ENCODE results near the gene CNOT3.
"Not testable (repeated sequence)": the region's sequence is repeated elsewhere in the genome, so short reads cannot be mapped to it uniquely, and the experiment has no call there.

CNOT3 gene

GRCh38 chr19:54172471-54173358, 35.2 kb downstream of the CNOT3 start, which contains the start of gene TMC4:
Gene TMC4, minus strand, starts transcription at chr19:54173160. Its CDS starts 43 bp downstream, at chr19:54173117.
- DNase-seq, result peak; percentile 57

GRCh38 chr19:54173359-54173699, 35.8 kb downstream of the CNOT3 start:
- DNase-seq, result no peak

GRCh38 chr19:54173951-54174834, 36.6 kb downstream of the CNOT3 start:
- no peak for DNase-seq

- DNase-seq, result no peak
These were observed 41.2 kb downstream of the CNOT3 start for GRCh38 chr19:54178581-54179261.

GRCh38 chr19:54179262-54179852, 41.8 kb downstream of the CNOT3 start:
- DNase-seq, result no peak

DNA sequence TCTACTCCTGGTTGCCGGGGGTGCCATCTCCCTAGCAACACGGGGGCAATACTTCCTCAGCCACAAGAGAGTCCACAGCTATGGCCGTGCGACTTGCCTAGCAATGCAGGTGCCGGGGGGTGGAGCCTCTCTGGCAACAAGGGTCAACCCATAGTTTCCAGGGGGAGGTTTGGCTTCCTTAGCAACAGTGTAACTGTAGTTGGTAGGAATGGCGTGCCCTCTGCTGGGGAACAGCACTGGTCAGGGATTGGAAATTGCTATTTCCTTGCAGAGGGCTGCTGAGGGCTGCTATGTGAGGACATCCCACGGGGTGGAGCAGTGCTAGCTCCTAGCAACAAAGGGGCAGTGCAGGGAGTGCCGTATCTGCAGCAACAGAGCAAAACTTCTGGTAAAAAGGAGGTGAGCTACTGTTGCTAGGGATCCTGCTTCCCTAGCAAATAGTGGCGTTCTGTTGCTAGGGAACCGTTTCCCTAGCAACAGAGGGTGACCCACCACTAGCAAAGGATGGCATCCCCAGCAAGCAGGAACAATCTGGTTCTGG, 42.4 kb downstream of the CNOT3 start:
- peak; percentile 47 for DNase-seq

DNA sequence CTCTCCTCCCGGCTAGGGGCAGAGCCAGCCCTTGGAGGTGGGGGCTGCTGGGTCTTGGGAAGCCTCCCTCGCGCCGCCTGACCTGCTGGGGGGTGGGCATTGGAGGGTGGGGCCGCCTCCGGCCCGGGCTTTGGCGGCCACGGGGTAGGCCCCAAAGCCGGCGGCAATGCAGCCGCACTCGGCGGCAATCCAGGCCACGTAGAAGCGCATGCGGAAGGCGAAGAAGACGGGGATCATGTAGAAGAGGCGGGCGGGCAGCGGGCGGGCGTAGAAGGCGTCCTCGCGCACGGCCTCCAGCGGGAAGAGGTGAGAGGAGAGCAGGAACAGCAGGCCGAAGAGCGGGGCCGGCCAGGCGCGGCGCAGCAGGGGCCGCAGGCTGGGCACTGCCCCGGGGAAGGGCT, 43.1 kb downstream of the CNOT3 start:
- DNase-seq, result no peak

- DNase-seq, result not testable (repeated sequence)
These were observed 44.3 kb downstream of the CNOT3 start for GRCh38 chr19:54181894-54182293.

DNA sequence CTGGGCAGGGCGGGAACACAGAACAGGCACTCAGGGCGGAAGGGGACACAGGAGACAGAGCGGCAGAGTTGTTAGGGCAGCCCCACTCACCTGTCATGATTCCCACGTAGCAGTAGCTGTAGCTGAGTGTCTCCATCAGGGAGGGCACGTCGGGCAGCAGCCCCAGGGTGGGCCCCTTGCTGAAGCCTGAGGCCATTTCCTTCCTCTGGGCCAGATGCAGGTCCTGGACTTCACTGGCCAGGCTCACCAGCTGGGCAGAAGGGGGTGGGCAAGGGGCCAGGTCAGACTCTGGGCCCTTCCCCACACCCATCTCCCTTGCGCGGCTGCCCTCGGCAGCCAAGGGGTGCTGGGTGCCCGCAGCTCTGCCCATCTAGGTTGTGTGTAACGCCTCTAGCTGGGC, 45.9 kb downstream of the CNOT3 start:
- DNase-seq, result no peak

DNA sequence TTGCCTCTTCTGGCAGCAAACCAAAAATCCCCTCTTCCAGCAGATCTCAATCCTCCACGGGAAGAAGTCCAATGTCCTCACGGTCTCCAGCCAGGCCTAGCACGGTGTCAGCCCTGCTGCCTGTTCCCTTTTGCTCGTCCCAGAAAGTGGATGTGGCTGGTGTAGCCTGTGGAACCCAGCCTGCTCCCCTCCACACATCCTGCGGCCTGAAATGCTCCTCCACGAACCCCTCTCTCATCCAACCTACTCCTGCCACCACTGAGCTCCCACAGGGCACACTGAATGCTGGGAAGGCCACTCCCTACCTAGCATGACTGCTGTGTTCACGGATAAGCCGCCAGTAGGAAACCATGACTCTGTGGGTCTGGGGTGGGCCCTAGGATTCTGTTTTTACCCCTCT, 48.8 kb downstream of the CNOT3 start:
- DNase-seq, result no peak

DNA sequence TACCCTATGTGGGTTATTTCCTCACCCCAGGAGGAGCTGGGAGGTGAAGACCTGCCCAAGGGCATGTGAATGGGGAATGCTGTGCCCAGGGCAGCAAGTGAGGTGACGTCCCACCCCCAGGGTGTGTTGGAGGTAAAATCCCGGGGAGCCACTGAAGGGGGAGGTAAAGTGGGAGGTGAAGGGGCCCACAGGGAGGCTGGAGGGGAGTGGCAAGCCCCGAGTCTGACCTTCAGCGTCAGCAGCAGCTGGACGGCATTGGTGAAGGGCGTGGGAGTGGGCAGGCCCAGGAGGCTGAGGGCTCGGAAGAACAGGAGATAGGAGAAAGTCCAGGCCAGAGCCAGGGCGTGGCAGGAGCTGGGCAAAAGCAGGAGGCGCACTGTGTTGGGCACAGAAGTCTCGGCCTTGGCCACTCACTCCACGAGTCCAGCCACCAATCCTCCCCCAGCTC, 49.4 kb downstream of the CNOT3 start:
- DNase-seq, result no peak

- peak; percentile 33 for DNase-seq
These were observed 50.8 kb downstream of the CNOT3 start for GRCh38 chr19:54188215-54188871.

GRCh38 chr19:54189145-54189734, 51.7 kb downstream of the CNOT3 start, which contains the start of gene MBOAT7:
Gene MBOAT7, minus strand, starts transcription at chr19:54189580. Its CDS starts 1,072 bp downstream, at chr19:54188508.
- DNase-seq, result no peak

GRCh38 chr19:54189735-54190502, 52.4 kb downstream of the CNOT3 start:
- DNase-seq, result peak; percentile 100

DNA sequence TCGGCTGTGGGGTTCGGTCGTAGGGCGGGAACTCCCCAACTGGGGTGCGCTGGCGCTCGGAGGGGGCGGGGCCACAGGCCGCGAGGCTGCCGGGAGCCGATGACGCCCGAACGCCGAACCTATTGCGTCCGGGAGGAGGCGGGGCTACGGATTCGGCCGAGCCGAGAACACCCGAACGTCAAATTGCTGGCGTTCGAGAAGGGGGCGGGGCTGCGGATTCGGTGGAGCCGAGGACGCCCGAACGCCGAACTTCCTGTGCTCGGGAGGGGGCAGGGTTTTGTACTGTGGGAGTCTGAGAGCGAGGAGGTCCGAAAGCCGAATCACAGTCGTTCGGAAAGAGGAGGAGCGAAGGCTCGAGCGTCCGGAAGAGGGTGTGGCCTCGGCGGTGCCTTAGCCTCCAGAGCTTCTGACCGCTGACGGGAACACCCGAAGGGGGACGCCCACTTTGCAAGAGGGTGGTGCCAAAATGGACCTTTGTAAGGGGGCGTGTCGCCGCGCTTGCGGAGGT, 53.0 kb downstream of the CNOT3 start:
- DNase-seq, result peak; percentile 100

GRCh38 chr19:54191011-54191810, 53.6 kb downstream of the CNOT3 start, which contains the start of gene TSEN34:
Gene TSEN34, plus strand, starts transcription at chr19:54191308. Its CDS starts 57 bp downstream, at chr19:54191365.
- DNase-seq, result peak; percentile 82

DNA sequence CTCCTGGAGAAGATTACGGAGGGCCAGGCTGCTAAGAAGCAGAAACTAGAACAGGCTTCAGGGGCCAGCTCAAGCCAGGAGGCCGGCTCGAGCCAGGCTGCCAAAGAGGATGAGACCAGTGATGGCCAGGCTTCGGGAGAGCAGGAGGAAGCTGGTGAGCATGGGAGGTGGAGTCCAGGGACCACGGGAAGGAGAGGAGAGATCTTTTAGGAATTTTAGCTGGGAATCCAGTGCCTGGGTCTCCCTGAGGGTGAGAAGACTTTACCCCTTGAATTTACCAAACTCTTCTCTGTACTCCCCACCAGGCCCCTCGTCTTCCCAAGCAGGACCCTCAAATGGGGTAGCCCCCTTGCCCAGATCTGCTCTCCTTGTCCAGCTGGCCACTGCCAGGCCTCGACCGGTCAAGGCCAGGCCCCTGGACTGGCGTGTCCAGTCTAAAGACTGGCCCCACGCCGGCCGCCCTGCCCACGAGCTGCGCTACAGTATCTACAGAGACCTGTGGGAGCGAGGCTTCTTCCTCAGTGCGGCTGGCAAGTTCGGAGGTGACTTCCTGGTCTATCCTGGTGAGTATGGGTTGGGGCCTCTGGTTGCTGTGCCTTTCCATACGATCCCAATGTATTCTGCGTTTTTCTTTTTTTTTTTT, 54.4 kb downstream of the CNOT3 start:
- no peak for DNase-seq

GRCh38 chr19:54193011-54193410, 55.4 kb downstream of the CNOT3 start:
- DNase-seq, result no peak
